Muscle layer of duodenum (tissue), 2 donors: ENCODE measurements around the gene CORIN.

Experiments used
- H3K27ac ChIP-seq: one replicate; pipeline ENCODE4 v1.7.0; 2013; ENCODE audit warnings: mild to moderate bottlenecking, low read length
- H3K27me3 ChIP-seq: one replicate; pipeline ENCODE4 v1.7.0; 2013; ENCODE audit warnings: low read depth, mild to moderate bottlenecking, control low read depth, low read length
- H3K36me3 ChIP-seq, 2 donors: one replicate each; pipeline ENCODE4 v1.7.0; 2013; ENCODE audit warnings: low read length in 2 of 2, control low read depth in 1 of 2, mild to moderate bottlenecking in 1 of 2; ENCODE audit not compliant: insufficient read depth in 2 of 2, control insufficient read depth in 1 of 2
- H3K4me1 ChIP-seq, 2 donors: one replicate each; pipeline ENCODE4 v1.7.0; 2013; ENCODE audit warnings: low read length in 2 of 2, mild to moderate bottlenecking in 2 of 2, control low read depth in 1 of 2, moderate library complexity in 1 of 2; ENCODE audit not compliant: insufficient read depth in 2 of 2, control insufficient read depth in 1 of 2
- H3K4me3 ChIP-seq, 2 donors: one replicate each; pipeline ENCODE4 v1.7.0; 2013; ENCODE audit warnings: low read length in 2 of 2, low read depth in 1 of 2, mild to moderate bottlenecking in 1 of 2
- H3K9me3 ChIP-seq, 2 donors: one replicate each; pipeline ENCODE4 v1.7.0; 2013; ENCODE audit warnings: low read length in 2 of 2, control low read depth in 1 of 2, mild to moderate bottlenecking in 1 of 2; ENCODE audit not compliant: control insufficient read depth in 1 of 2
- donor health status: healthy.

CORIN gene

GRCh38 chr4:47855350-47855749 lies 17.5 kb upstream of the CORIN start:
- H3K4me1 ChIP-seq, result no peaks in the 10 kb centered on the region
- no peak overlapping the region for H3K4me3 ChIP-seq
- H3K36me3 ChIP-seq, result peaks cover 0 to 9% of the 10 kb centered on the region in 2 donors
- no peaks in the 10 kb centered on the region for H3K9me3 ChIP-seq
- H3K27me3 ChIP-seq, result no peaks in the 10 kb centered on the region
- no peak overlapping the region for H3K27ac ChIP-seq

DNA sequence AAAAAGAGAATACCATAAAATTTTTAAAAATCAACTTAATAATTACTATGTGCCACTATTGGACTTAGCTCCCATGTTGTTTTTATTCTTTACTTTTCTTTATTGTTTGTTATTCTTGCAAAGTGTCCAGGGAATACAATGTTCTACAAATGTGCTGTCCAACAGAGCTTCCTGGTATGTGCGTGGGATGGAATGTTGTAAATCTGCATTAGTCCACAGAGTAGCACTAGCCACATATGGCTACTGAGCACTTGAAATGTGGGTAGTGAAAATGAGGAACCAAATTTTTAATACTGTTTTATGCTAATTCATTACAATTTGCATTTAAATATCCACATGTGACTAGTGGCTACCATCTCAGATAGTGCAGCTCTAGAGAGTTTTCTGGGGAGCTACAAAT lies 14.3 kb upstream of the CORIN start:
- H3K27me3 ChIP-seq, result no peaks in the 10 kb centered on the region
- no peak overlapping the region for H3K4me3 ChIP-seq
- H3K36me3 ChIP-seq, result peaks cover 0 to 9% of the 10 kb centered on the region in 2 donors
- H3K9me3 ChIP-seq, result no peaks in the 10 kb centered on the region
- H3K4me1 ChIP-seq, result no peaks in the 10 kb centered on the region
- no peak overlapping the region for H3K27ac ChIP-seq

DNA sequence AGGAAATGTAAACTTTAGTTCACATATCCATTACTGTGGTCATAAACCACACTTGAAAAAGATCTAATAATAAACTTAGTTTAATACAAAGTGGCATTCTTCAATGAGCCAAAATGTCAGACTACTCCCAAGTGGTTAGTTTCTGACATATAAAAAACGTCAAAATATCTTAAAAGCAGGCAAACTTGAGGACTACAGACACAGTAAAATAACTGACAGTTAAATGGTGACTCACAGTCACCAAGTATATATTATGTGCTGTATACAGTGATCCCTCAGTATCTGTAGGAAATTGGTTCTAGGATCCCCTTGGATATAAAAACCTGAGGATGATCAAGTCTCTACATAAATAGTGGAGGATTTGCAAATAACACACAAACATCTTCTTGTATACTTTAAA lies 11.6 kb upstream of the CORIN start:
- Histone ChIP-seq H3K27ac (no peak overlapping the region), H3K4me3 (no peak overlapping the region), H3K27me3 (no peaks in the 10 kb centered on the region), H3K4me1 (no peaks in the 10 kb centered on the region), H3K36me3 (peaks cover 0 to 9% of the 10 kb centered on the region in 2 donors), H3K9me3 (no peaks in the 10 kb centered on the region)

DNA sequence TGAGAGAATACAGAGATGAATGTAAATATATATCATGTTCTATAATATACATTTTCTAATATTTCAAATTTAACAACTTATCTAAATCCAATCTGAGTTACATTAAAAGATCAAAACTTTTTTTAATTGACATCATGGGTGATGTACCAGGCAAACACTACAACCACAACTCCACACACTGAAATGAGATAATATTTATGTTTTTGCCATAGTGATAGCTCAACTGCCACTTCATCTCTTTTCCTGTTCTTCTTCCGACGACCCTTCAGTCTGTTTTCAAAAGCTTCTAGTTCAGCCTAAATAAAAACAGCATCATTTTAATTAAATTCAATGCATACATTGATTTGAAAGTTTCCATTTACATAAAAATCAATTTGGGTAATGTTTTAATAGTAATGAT lies 10.2 kb upstream of the CORIN start:
- H3K4me1 ChIP-seq, result no peaks in the 10 kb centered on the region
- H3K4me3 ChIP-seq, result no peak overlapping the region
- H3K27me3 ChIP-seq, result no peaks in the 10 kb centered on the region
- peaks cover 0 to 9% of the 10 kb centered on the region in 2 donors for H3K36me3 ChIP-seq
- H3K9me3 ChIP-seq, result no peaks in the 10 kb centered on the region
- no peak overlapping the region for H3K27ac ChIP-seq

DNA sequence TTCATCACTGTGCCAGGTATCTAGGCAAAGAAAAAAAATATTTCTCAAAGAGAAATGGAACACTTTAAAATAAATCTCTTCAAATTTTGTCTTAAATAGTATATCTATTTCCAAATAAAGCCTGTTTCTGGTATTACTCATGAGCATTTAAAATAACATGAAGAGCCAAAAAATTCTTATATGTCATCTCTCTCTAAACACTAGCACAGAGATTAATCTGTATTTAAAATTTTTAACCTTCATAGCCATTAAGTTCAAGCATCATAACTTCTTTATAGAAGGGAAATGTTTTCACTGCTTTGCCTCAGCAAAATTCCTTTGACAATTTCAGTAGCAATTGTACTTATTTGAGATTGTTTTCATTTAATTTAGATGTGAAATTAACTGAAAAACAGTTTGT lies 5.1 kb upstream of the CORIN start:
- no peaks in the 10 kb centered on the region for H3K36me3 ChIP-seq
- no peaks in the 10 kb centered on the region for H3K27me3 ChIP-seq

DNA sequence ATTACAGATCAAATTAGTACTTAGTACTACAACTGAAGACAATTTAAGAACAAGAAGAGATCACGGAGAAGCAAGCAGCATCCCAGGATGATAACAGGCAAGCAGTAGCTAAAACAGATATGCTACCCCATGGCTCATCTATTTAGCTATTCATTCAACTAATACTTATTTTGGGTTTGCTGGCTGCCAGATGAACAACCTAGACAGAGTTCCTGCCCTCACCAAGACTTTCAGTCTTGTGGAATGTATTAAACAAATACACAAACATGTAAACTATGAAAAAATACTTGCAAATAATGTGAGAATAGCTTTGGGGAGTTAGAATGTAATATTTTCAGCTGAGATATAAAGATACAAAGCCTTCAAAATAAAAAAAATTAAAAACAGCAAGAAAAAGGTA lies 2.4 kb upstream of the CORIN start:
- Histone ChIP-seq H3K27ac (no peak overlapping the region), H3K4me3 (no peak overlapping the region), H3K9me3 (no peaks in the 10 kb centered on the region), H3K36me3 (no peaks in the 10 kb centered on the region), H3K27me3 (no peaks in the 10 kb centered on the region), H3K4me1 (peaks cover 0 to 25% of the 10 kb centered on the region in 2 donors)

More for the DNA sequence above, 5.1 kb upstream of the CORIN start:
- Histone ChIP-seq H3K4me1 (peaks cover 0 to 3% of the 10 kb centered on the region in 2 donors), H3K4me3 (no peak overlapping the region), H3K27ac (no peak overlapping the region), H3K9me3 (no peaks in the 10 kb centered on the region)

DNA sequence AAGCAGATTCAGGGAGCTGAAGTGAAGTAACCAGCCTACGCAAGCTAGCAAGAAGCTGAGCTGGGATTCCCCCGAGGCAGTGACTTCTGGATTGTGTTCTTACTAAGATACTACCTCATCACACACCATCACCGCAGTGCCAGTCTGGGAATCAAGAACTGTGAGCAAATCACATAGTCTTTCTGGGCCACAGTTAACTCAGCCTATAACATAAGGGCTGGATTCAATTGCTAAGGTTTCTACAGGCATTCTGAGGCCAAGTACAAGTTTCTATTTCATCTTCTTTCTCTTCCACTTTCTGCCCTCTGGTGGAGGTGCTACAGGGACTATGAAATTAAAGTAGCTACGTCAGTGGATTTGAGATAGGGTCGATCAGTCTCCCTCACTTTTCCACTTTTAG lies 1.4 kb upstream of the CORIN start:
- H3K27me3 ChIP-seq, result no peaks in the 10 kb centered on the region
- no peaks in the 10 kb centered on the region for H3K9me3 ChIP-seq
- no peak overlapping the region for H3K27ac ChIP-seq
- no peaks in the 10 kb centered on the region for H3K36me3 ChIP-seq
- peaks cover 0 to 25% of the 10 kb centered on the region in 2 donors for H3K4me1 ChIP-seq
- H3K4me3 ChIP-seq, result no peak overlapping the region

DNA sequence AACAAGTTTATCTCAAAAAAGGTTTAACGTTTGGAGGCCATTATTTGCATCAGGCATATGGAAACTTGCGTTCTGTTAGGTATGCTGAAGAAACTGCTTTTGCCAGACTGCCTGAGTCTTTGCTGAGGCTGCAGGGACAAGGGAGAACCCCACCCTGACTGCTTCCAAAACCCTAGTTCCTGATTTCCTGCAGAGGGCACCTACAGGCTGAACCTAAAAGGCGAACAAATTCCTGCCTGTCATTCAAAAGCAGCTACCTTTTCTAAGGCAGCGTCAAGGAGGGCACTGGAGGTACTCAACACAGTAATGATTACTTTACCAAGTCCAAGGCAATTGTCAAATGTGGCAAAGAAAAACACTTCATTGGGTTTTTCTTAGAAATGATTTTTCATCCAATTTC lies 578 bp upstream of the CORIN start:
- Histone ChIP-seq H3K36me3 (no peaks in the 10 kb centered on the region), H3K27ac (no peak overlapping the region), H3K27me3 (no peaks in the 10 kb centered on the region), H3K4me3 (no peak overlapping the region), H3K9me3 (no peaks in the 10 kb centered on the region), H3K4me1 (peaks cover 0 to 25% of the 10 kb centered on the region in 2 donors)

DNA sequence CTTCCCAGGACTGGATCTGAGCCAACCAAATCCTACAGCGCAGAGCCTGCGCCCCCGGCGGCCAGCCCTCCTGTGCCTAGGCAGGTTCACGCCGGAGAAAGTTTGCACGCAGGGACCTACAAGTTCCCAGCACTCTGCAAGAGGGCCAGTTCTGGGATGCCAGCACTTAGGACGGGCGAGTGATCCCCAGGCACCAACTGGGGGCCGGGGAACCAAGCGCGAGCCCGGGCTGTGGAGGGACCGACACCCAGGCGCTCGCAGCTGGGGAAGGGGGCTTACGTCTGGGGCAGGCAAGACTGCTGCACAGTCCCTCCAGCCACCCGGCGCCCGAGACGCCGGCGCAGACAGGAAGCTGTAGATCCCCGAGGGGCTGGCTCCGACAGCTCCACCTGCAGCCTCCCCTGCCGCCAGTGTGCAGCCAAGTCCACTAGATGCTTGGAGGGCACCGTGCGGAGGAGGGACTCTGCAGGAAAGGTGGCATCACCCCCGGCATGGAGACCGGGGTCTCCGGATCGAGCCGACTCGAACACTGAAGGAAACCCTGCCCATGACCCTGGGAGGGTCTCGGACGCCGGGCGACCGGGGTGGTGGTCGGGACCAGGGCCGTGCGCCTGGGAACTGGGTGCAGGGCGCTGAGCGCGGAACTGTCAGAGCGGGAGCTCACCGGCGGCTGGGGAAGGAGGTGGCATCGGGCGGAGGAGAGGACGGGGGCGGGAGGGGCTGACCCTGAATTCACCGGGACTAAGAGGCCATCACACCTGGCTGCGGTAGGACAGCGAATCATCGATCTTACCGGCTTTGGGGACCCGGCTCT lies 566 bp downstream of the CORIN start:
- peak overlapping the region; percentile 63 to 76 for H3K4me3 ChIP-seq
- peaks cover 0 to 22% of the 10 kb centered on the region in 2 donors for H3K4me1 ChIP-seq
- H3K36me3 ChIP-seq, result no peaks in the 10 kb centered on the region
- H3K27ac ChIP-seq, result no peak overlapping the region
- peaks cover 2 to 3% of the 10 kb centered on the region in 2 donors for H3K9me3 ChIP-seq
- H3K27me3 ChIP-seq, result no peaks in the 10 kb centered on the region

GRCh38 chr4:47836641-47837093 lies 1.2 kb downstream of the CORIN start:
- peaks cover 0 to 22% of the 10 kb centered on the region in 2 donors for H3K4me1 ChIP-seq
- H3K27ac ChIP-seq, result no peak overlapping the region
- H3K36me3 ChIP-seq, result no peaks in the 10 kb centered on the region
- peaks cover 2 to 3% of the 10 kb centered on the region in 2 donors for H3K9me3 ChIP-seq
- H3K4me3 ChIP-seq, result peak overlapping the region; percentile 63 to 76
- no peaks in the 10 kb centered on the region for H3K27me3 ChIP-seq

GRCh38 chr4:47835494-47835893 lies 2.4 kb downstream of the CORIN start:
- H3K36me3 ChIP-seq, result no peaks in the 10 kb centered on the region
- H3K27ac ChIP-seq, result no peak overlapping the region
- H3K27me3 ChIP-seq, result no peaks in the 10 kb centered on the region
- H3K4me3 ChIP-seq, result no peak overlapping the region
- peaks cover 2 to 3% of the 10 kb centered on the region in 2 donors for H3K9me3 ChIP-seq
- H3K4me1 ChIP-seq, result peaks cover 0 to 22% of the 10 kb centered on the region in 2 donors
